ENCODE data around the gene UMODL1.

Gene UMODL1

GRCh38 chr21:42153046-42153686, 82.0 kb downstream of the UMODL1 start:
- DNase-seq: no peak

- DNase-seq: no peak
These were observed 82.6 kb downstream of the UMODL1 start for GRCh38 chr21:42153746-42154145.

- DNase-seq: no peak
These were observed 83.3 kb downstream of the UMODL1 start for GRCh38 chr21:42154237-42155044.

GRCh38 chr21:42155045-42155855, 84.1 kb downstream of the UMODL1 start:
- DNase-seq: no peak

- DNase-seq: no peak
These were observed 85.8 kb downstream of the UMODL1 start for GRCh38 chr21:42156690-42157605.

- no peak for DNase-seq
These were observed 86.6 kb downstream of the UMODL1 start for GRCh38 chr21:42157606-42158310.

GRCh38 chr21:42158846-42159245, 87.7 kb downstream of the UMODL1 start:
- DNase-seq: no peak

GRCh38 chr21:42159560-42160110, 88.5 kb downstream of the UMODL1 start:
- no peak for DNase-seq

GRCh38 chr21:42160111-42160721, 89.1 kb downstream of the UMODL1 start:
- DNase-seq: no peak

GRCh38 chr21:42160765-42161164, 89.6 kb downstream of the UMODL1 start:
- DNase-seq: no peak

GRCh38 chr21:42161401-42161955, 90.4 kb downstream of the UMODL1 start:
- DNase-seq: no peak

GRCh38 chr21:42161956-42162681, 91.0 kb downstream of the UMODL1 start:
- peak; percentile 51 for DNase-seq

- DNase-seq: peak; percentile 31
These were observed 91.9 kb downstream of the UMODL1 start for GRCh38 chr21:42162831-42163510.

- no peak for DNase-seq
These were observed 92.4 kb downstream of the UMODL1 start for GRCh38 chr21:42163511-42163863.

- DNase-seq: peak; percentile 67
These were observed 93.1 kb downstream of the UMODL1 start for GRCh38 chr21:42164064-42164789.

GRCh38 chr21:42164818-42165217, 93.7 kb downstream of the UMODL1 start:
- no peak for DNase-seq

GRCh38 chr21:42165901-42166300, 94.8 kb downstream of the UMODL1 start:
- DNase-seq: no peak

GRCh38 chr21:42169758-42170157, 98.6 kb downstream of the UMODL1 start:
- no peak for DNase-seq

All from activated CD4-positive, alpha-beta T cell treated with anti-CD3 and anti-CD28 coated beads for 48 hours (primary cell).